ENCODE results near the gene NPS. TPM values are rescaled to one million over a fixed set of nuclear protein-coding genes. Genes with fewer than 3 reads are reported as not detected.

The NPS gene
- total RNA-seq, 1 donor from 2014 or later, result not detected

DNA sequence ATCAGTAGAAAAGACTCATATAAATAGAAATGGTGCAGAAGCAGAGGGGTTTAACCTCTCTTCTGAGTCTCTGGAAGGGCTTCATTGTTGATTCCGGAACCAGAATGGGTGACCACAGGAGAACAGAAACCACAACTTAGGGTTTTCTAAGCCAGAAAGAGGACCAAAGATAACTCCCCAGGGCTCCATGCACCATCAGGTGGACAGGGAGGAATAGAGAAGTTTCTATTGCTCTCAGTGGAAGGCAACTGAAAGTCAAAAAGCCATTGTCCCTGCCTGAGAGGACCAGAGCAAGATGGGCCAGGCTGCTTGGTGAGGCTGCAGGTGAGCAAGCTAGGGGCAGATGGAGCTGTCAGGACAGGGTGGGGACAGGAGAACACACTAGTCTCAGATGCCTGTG is 14.6 kb upstream of the NPS start:
- DNase-seq (ENCODE audit: low spot score), result no peak
- Mint-ChIP-seq H3K4me1 (ENCODE audit: low read depth) (no peaks in the 10 kb centered on the region), H3K9me3 (no peaks in the 10 kb centered on the region), H3K27me3 (ENCODE audit: low read depth) (no peaks in the 10 kb centered on the region), H3K4me3 (ENCODE audit: low read depth) (no peak overlapping the region), H3K27ac (no peak overlapping the region), H3K36me3 (ENCODE audit: low read depth) (no peaks in the 10 kb centered on the region)
- intact Hi-C loops (cut with micrococcal nuclease), result no loop called here

DNA sequence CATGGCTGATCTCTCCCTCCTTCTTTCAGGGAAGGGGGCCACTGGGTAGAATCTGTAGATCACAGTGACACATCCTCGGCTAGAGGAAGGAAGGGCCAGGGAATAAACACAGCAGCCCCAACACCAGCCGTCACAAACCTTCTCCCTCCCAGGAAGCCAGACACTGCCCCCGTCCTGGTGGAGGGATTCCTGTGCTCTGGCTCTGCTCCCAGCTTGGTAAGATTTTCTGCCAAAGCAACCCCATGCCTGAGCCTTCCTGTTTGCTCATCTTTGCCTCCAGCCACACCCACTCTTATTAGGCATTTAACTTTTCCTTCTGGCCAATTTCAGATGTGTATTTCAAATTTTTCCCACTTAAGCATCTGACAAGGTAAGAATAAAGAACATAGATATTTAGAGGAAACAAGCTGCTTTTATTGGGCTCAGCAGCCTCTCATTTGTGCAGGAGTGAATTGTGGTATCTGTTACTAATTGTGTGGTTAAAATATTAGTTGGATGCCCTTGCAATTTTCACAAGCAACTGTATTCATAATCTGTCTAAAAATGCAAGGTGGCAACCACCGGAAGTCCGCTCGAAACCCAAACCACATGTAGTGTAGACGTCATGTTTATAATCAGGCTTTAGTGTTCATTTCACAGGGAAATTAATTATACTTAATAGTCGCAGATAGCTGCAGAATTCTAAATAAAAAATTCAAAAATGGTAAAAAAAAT is 13.2 kb upstream of the NPS start:
- intact Hi-C loops (cut with micrococcal nuclease), result no loop called here

DNA sequence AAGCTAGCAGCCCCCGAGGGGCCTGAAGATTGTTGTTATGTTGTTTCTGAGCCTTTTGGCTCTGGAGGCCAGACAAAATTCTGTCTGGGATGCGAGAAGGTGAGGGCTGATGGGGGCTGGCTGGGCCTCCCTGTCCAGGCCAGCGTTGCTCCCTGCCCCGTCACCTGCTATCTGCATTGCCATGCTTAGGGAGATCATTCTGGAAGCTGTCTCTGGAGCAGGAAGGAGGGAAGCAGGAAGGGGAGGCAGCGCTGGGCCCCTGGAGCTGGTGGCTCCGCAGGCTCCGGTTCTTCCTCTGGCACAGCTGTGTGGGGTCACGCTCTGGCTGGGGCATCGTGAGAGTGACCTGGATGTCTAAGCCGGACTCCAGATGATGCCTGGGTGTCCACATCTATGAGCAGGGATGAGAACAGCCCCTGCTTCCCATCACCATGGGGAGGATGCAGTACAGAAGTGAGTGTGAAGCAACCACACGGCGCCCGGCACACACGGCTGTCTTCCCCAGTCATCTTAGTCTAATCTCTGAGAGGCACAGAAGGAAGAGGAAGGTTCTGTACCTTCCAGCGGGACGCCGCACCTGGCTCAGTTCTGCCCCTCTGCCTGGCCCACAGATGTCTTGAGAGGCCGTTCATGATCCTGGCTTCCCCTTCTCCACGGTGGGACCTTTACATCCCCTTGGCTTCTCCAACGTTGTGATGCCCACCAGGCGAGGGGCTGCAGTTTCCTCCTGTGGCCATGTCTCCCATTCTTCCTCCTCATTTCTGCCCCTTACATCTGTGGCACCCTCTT is 11.9 kb upstream of the NPS start:
- no peaks in the 10 kb centered on the region for H3K27me3 Mint-ChIP-seq (ENCODE audit: low read depth)
- no peaks in the 10 kb centered on the region for H3K9me3 Mint-ChIP-seq
- H3K27ac Mint-ChIP-seq, result no peak overlapping the region
- H3K36me3 Mint-ChIP-seq (ENCODE audit: low read depth), result no peaks in the 10 kb centered on the region
- intact Hi-C loops (cut with micrococcal nuclease), result no loop called here
- no peak for DNase-seq (ENCODE audit: low spot score)
- no peak overlapping the region for H3K4me3 Mint-ChIP-seq (ENCODE audit: low read depth)
- H3K4me1 Mint-ChIP-seq (ENCODE audit: low read depth), result no peaks in the 10 kb centered on the region

More for the DNA sequence above, 13.2 kb upstream of the NPS start:
- Mint-ChIP-seq H3K4me1 (ENCODE audit: low read depth) (no peaks in the 10 kb centered on the region), H3K27ac (no peak overlapping the region), H3K27me3 (ENCODE audit: low read depth) (no peaks in the 10 kb centered on the region), H3K9me3 (no peaks in the 10 kb centered on the region), H3K4me3 (ENCODE audit: low read depth) (no peak overlapping the region), H3K36me3 (ENCODE audit: low read depth) (no peaks in the 10 kb centered on the region)
- DNase-seq (ENCODE audit: low spot score), result no peak

DNA sequence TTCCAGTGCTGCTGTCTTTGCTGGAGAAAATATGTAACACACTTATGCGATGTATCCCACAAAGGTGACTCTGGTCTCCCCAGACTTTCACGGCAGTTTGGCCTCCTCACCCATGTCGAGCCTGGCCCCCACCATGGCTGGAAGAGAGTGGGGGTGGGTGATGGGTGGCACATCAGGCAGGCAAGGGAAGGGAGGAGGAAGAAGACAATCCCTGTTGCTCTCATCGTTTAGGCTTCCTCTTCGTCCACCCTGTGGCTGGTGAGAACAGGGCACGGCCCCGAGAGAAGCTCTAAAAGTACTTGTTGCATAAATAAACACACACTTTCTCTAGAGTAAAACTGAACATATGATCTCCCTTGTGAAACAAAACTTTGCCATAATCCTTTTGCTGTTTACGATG is 11.2 kb upstream of the NPS start:
- intact Hi-C loops (cut with micrococcal nuclease), result no loop called here
- no peaks in the 10 kb centered on the region for H3K9me3 Mint-ChIP-seq
- no peak for DNase-seq (ENCODE audit: low spot score)
- no peaks in the 10 kb centered on the region for H3K27me3 Mint-ChIP-seq (ENCODE audit: low read depth)
- H3K4me3 Mint-ChIP-seq (ENCODE audit: low read depth), result no peak overlapping the region
- no peaks in the 10 kb centered on the region for H3K4me1 Mint-ChIP-seq (ENCODE audit: low read depth)
- H3K27ac Mint-ChIP-seq, result no peak overlapping the region
- no peaks in the 10 kb centered on the region for H3K36me3 Mint-ChIP-seq (ENCODE audit: low read depth)

DNA sequence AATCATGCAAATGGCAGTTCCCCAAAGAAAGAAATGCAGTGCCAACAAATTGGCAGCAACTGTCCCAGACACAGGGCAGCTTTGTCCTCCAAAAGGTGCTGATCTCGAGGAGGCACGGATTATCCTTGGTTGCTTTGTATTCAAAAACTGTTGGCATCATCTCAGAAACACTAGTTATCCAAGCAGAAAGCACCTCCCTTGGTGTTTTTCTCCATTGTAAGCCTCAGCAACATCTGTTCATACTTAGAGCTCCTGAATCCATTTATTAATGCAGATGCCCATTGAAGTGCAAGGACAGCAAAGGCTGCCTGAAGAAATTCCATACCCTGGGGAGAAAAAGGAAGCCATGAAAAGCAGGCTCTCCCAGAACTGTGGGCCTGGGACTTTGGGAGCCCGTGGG is 1.1 kb upstream of the NPS start:
- H3K27ac Mint-ChIP-seq, result no peak overlapping the region
- no peaks in the 10 kb centered on the region for H3K36me3 Mint-ChIP-seq (ENCODE audit: low read depth)
- H3K4me1 Mint-ChIP-seq (ENCODE audit: low read depth), result no peaks in the 10 kb centered on the region
- H3K9me3 Mint-ChIP-seq, result peaks cover 20% of the 10 kb centered on the region
- H3K27me3 Mint-ChIP-seq (ENCODE audit: low read depth), result no peaks in the 10 kb centered on the region
- DNase-seq (ENCODE audit: low spot score), result no peak
- H3K4me3 Mint-ChIP-seq (ENCODE audit: low read depth), result no peak overlapping the region
- intact Hi-C loops (cut with micrococcal nuclease), result no loop called here

DNA sequence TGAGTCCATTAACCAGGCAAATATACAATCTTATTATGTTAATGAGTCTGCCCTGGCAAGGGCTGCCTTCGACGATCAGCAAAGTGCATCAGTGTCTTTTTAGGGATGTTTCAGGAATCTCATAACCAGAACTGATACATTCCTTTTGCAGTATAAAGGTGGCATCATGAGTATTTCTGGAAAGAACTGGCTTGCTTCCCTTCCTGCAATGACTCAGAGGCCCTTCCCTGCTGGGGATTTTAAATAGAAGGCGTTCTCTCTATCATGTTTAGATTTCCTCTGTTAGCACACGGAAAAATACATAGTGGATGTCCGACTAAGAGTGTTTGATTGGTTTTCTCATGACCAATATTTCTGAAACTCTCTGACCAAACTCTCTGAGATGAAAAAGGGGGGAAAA is 1.8 kb downstream of the NPS start:
- H3K4me1 Mint-ChIP-seq (ENCODE audit: low read depth), result no peaks in the 10 kb centered on the region
- no peak overlapping the region for H3K4me3 Mint-ChIP-seq (ENCODE audit: low read depth)
- H3K27me3 Mint-ChIP-seq (ENCODE audit: low read depth), result no peaks in the 10 kb centered on the region
- DNase-seq (ENCODE audit: low spot score), result no peak
- H3K36me3 Mint-ChIP-seq (ENCODE audit: low read depth), result no peaks in the 10 kb centered on the region
- intact Hi-C loops (cut with micrococcal nuclease), result no loop called here
- no peak overlapping the region for H3K27ac Mint-ChIP-seq
- H3K9me3 Mint-ChIP-seq, result peaks cover 10% of the 10 kb centered on the region

DNA sequence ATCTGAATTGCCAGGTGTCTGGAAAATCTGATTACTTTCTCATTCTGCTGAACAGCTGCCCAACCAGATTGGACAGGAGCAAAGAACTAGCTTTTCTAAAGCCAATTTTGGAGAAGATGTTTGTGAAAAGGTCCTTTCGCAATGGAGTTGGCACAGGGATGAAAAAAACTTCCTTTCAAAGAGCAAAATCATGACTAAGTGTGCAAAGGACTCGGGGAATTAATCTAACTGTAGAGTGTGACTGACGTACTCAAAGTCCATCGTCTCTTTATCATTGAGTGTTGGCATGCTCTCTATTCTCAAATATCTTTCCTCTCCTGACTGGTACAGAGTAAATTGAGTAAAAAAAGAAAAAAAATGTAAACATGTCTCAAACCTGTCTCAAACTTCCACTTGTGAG is 3.3 kb downstream of the NPS start:
- Mint-ChIP-seq H3K4me3 (ENCODE audit: low read depth) (no peak overlapping the region), H3K9me3 (no peaks in the 10 kb centered on the region), H3K4me1 (ENCODE audit: low read depth) (no peaks in the 10 kb centered on the region), H3K36me3 (ENCODE audit: low read depth) (no peaks in the 10 kb centered on the region), H3K27ac (no peak overlapping the region), H3K27me3 (ENCODE audit: low read depth) (no peaks in the 10 kb centered on the region)
- no peak for DNase-seq (ENCODE audit: low spot score)
- intact Hi-C loops (cut with micrococcal nuclease), result no loop called here

DNA sequence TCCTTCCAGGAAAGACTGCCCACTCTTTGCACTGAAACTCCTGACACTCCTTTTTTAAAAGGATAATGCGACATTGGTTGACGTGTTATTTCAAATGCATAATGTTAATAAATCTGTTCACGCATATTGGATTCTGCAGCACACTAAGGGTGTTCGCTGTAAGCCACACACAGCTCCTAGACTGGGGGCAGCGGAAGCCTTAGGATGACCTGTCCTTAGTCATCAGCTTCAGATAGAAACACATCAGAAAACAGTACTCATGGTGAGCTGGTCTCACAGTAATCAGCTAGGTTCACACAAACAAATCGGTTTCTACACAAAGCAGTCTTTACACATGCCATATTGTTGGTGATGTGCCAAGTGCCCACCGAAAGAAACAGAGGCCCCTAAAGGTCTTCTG is 4.3 kb downstream of the NPS start:
- DNase-seq (ENCODE audit: low spot score), result no peak
- intact Hi-C loops (cut with micrococcal nuclease), result no loop called here
- no peak overlapping the region for H3K27ac Mint-ChIP-seq
- no peaks in the 10 kb centered on the region for H3K9me3 Mint-ChIP-seq
- no peaks in the 10 kb centered on the region for H3K36me3 Mint-ChIP-seq (ENCODE audit: low read depth)
- H3K4me1 Mint-ChIP-seq (ENCODE audit: low read depth), result no peaks in the 10 kb centered on the region
- no peak overlapping the region for H3K4me3 Mint-ChIP-seq (ENCODE audit: low read depth)
- no peaks in the 10 kb centered on the region for H3K27me3 Mint-ChIP-seq (ENCODE audit: low read depth)

DNA sequence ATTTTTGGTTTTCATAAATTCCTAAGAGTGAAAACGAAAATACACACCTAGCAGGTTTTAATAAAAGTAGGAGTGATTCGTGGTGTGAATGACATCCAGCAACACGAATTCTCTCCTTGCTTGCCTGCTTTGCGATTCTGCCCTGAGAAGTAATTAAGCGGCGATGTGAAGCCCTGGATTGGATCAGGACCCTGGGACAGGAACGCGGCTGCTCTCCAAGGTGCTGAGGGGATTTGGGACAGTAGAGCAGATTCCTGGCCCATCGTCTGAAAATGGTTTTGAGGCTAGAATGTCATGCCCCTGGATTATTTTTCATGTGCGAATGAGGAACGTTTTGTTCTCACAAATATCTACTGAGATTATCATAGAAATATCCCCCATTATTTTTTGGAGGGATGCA is 7.8 kb downstream of the NPS start:
- no peak for DNase-seq (ENCODE audit: low spot score)
- Mint-ChIP-seq H3K27me3 (ENCODE audit: low read depth) (no peaks in the 10 kb centered on the region), H3K27ac (no peak overlapping the region), H3K4me1 (ENCODE audit: low read depth) (no peaks in the 10 kb centered on the region), H3K36me3 (ENCODE audit: low read depth) (no peaks in the 10 kb centered on the region), H3K4me3 (ENCODE audit: low read depth) (no peak overlapping the region), H3K9me3 (no peaks in the 10 kb centered on the region)
- intact Hi-C loops (cut with micrococcal nuclease), result no loop called here

DNA sequence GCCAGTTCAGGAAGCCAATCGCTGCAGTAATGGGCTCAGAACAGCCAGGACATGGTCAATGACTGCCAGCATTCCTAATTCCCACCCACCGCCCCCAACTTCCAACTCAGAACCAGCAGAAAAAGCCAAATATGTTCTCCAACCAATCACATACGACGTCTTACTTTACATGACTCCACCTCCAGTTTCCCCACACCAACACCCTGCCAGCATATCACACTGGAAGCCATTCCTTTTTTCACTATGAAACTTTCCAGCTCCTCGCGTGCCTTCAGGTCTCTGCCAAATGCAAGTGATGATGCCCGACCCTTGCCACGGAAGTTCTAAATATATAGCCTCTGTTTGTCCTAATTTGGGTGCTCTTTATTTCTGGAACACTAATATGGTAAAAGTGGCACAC is 12.5 kb downstream of the NPS start:
- H3K4me1 Mint-ChIP-seq (ENCODE audit: low read depth), result no peaks in the 10 kb centered on the region
- H3K9me3 Mint-ChIP-seq, result no peaks in the 10 kb centered on the region
- intact Hi-C loops (cut with micrococcal nuclease), result loop anchor here (5.0 kb wide), 1 partner anchor 291 kb away; no protein-coding TSS in a partner anchor
- no peaks in the 10 kb centered on the region for H3K36me3 Mint-ChIP-seq (ENCODE audit: low read depth)
- no peaks in the 10 kb centered on the region for H3K27me3 Mint-ChIP-seq (ENCODE audit: low read depth)
- H3K4me3 Mint-ChIP-seq (ENCODE audit: low read depth), result no peak overlapping the region
- DNase-seq (ENCODE audit: low spot score), result no peak
- H3K27ac Mint-ChIP-seq, result no peak overlapping the region

DNA sequence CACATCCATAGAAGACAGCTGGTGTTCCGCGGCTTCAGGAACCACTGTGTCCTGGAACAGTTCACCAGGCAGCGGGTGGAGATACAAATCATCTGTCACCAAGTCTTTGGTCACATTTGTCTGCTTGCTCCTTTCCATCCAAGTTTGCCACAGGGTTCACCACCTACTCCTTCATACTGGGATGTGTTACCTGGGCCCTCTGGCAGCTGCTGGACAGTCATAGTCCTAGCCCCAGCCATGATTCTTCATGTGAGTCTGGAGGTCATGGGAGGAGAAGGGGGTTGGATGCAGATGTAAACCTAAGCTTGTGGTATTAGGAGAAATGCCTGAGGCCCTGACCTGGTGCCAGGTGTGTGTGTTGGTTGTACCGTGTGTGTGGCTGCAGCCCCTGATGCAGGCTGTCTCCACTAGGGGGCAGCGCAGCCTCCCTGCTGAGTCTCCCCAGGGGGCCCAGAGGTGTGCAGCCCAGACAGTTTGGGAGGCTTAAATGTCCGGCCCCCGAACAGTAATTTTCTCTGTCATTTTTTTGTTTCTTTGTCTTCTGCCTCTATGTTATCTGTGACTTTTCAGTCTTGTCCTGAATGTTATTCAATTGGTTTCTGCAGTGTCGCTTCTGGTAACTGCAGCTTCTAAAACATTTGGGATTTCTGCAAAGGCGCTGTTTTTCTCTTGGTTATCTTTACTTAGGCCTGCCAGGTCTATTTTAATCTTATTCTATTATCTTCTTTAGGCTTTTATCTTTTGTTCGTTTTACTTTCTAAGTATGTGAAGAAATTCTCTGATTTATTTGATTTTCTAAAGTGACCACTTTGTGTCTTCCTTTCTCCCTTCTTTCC is 14.8 kb downstream of the NPS start:
- H3K36me3 Mint-ChIP-seq (ENCODE audit: low read depth), result no peaks in the 10 kb centered on the region
- H3K27ac Mint-ChIP-seq, result no peak overlapping the region
- no peak for DNase-seq (ENCODE audit: low spot score)
- H3K27me3 Mint-ChIP-seq (ENCODE audit: low read depth), result no peaks in the 10 kb centered on the region
- intact Hi-C loops (cut with micrococcal nuclease), result loop anchor here (5.0 kb wide), 1 partner anchor 288 kb away; no protein-coding TSS in a partner anchor
- H3K4me1 Mint-ChIP-seq (ENCODE audit: low read depth), result no peaks in the 10 kb centered on the region
- no peak overlapping the region for H3K4me3 Mint-ChIP-seq (ENCODE audit: low read depth)
- no peaks in the 10 kb centered on the region for H3K9me3 Mint-ChIP-seq

DNA sequence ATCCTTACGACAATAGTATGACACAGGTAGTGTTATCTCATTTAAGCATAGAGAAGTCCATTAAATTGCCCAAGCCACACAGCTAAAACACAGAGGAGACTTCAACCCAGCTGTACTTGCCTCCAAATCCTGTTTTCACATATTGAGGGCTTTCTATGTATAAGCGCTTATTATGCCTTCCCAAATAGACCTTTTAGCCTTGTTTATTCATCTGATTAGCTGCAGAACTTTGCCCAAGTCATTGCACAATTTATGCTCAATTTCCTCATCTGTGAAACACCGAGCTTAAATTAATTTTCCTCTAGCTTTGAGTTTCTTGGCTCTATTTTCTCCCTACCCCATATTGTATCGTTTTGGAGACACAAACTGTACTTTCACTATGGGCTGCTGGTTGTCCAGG is 15.5 kb downstream of the NPS start:
- intact Hi-C loops (cut with micrococcal nuclease), result loop anchor here (5.0 kb wide), 1 partner anchor 288 kb away; no protein-coding TSS in a partner anchor
- DNase-seq (ENCODE audit: low spot score), result no peak
- no peaks in the 10 kb centered on the region for H3K4me1 Mint-ChIP-seq (ENCODE audit: low read depth)
- H3K9me3 Mint-ChIP-seq, result no peaks in the 10 kb centered on the region
- H3K4me3 Mint-ChIP-seq (ENCODE audit: low read depth), result no peak overlapping the region
- H3K36me3 Mint-ChIP-seq (ENCODE audit: low read depth), result no peaks in the 10 kb centered on the region
- H3K27ac Mint-ChIP-seq, result no peak overlapping the region
- no peaks in the 10 kb centered on the region for H3K27me3 Mint-ChIP-seq (ENCODE audit: low read depth)

DNA sequence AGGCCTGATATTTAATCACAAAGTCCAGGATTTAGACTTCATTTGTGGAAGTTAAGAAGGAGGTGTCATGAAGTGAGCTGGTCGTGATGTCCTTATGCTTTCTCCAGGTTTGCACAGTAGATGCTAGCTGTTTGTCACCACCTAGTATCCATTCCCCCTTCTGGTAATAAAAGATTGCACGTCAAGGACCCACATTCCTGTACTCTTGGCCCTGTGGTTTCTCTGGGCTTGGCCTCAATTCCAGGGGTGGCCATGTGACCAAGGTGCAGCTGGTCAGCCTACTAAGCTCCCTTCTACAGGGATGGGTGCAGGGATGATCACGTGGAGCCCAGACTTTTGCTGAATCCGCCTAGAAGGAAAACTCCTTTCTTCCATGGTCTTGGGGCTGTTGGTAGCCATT is 16.5 kb downstream of the NPS start:
- Mint-ChIP-seq H3K4me3 (ENCODE audit: low read depth) (no peak overlapping the region), H3K4me1 (ENCODE audit: low read depth) (no peaks in the 10 kb centered on the region), H3K36me3 (ENCODE audit: low read depth) (no peaks in the 10 kb centered on the region), H3K27ac (no peak overlapping the region), H3K27me3 (ENCODE audit: low read depth) (no peaks in the 10 kb centered on the region), H3K9me3 (no peaks in the 10 kb centered on the region)
- no peak for DNase-seq (ENCODE audit: low spot score)
- intact Hi-C loops (cut with micrococcal nuclease), result no loop called here
